HG03575 (cell line): ENCODE data around the gene NPAS3.

Source experiments
- ATAC-seq: cut with Tn5 transposase; IDR thresholded peaks from one replicate; pipeline ENCODE4 v1.9.1; 2021; ENCODE audit not compliant: unreplicated experiment, insufficient number of reproducible peaks, low FRiP score; ENCODE audit errors: extremely low read depth

Gene NPAS3

DNA sequence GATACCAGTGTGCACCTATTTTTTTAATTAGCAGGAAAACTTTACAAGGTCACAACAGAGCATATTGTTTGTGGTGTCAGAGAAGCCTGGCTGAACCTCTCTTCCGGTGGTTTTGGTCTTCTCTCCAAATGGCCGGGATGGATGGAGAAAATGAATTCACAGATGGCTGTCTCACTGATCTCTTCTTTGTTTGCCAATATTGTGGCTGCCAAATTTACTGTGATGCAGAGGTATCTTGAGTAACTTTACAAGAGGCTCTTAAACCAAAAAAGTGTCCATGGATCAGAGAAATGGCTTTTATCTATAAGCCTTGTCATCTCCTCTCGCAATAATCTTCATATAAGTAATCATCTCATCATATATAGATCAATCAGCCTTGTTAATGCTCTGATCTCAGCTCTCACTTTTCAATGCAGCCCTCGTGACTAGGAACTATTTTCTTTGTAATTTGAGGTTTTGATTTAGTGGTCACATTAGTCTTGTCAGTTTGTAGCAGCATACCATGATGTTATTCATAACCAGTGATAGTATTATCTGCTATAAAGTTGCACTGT lies 704.1 kb downstream of the NPAS3 start:
- no peak for ATAC-seq

DNA sequence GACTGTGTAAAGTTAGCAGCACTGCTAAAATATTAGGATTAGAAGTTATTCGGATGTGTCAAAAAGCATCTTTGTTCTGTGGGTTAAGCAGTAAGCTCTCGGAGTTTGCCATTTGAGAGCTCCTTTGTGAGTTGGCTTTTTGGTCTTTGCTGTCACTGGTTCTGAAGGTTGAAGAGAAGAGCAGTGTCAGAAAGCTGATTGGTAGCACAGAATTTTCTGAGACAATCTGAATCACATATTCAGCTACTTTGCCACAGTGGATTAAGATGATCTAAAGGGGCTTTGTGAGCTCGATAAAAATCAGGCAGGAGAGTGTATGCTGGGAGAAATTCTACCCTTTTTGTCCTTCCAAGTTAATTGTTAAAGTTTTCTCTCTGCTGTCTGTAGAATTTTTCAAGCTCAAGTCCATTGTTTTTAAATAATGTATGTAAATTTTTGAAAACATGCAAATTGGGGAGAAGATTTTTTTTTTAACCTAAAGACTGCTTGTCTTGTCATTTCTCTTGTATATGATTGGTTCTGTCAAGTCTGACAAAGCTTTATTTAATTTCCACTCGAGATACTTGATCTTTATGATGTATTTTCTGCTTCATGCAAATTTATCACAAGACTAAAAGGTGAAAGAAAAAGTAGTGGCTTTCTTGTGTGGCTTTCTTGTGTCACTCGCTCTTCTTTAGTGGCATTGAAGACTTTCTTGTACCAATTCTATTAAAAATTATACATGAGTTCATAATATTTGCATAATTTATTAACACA lies 704.9 kb downstream of the NPAS3 start:
- ATAC-seq: no peak

DNA sequence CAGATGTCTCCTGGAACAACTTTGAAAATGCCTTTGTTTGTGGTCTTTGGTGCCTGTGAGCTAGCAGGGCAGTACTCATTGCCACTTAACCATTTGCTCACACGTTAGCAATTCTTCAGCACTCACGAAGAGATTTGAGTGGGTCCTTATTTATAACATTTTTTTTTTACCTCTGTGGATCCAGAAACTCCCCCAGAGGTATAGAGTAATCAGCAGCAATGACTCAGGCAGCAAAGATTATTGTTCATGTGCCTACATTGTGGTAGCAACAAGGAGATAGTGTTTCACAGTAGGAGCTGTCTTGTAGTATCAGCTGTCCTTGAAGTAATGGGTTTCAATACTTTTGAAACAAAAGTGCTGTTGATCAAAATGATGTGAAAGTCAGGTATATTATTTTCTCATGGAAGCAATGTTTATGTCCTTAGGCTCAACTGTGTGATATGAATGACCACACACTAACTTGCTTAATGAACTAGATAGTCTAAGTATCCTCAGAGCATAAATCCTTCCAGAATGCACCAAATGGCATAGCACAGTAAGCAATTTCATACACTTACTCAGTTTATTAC lies 708.1 kb downstream of the NPAS3 start:
- no peak for ATAC-seq

DNA sequence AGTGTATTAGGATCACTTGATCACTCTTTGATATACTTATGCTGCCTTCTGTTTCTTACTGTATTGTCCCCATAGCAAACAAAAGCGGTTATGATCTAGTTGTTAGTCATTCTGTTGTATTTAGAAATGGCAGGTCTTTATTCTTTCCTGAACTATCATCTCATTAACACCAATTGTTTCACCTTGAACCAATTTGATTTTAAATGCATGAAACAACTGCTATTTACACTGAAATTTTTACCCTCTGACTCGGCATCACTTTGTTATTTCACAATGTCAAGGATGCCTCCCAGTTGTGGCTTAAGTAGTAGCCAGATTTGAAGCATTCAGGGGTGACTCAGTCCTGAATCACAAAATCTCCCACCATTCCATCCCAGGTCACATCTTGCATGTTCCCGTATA lies 708.7 kb downstream of the NPAS3 start:
- no peak for ATAC-seq

DNA sequence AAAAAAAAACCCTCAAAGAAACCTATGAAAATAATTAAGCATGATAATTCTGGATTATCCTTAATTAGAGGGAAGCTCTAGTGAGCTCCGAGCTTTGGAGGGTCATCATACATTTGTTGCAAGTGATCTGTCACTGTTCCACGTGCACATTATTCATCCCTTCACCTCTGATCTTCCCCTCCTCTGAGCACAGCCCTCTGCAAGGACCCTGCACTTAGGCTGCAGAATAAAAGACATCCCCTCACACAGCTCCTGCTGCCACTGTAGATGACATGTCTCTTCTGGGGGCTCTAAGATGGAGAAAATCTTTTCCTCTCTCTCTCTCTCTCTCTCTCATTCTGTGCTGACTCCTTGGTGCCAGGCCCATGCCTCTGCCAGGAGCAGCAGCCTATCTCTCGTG lies 711.8 kb downstream of the NPAS3 start:
- ATAC-seq: no peak

DNA sequence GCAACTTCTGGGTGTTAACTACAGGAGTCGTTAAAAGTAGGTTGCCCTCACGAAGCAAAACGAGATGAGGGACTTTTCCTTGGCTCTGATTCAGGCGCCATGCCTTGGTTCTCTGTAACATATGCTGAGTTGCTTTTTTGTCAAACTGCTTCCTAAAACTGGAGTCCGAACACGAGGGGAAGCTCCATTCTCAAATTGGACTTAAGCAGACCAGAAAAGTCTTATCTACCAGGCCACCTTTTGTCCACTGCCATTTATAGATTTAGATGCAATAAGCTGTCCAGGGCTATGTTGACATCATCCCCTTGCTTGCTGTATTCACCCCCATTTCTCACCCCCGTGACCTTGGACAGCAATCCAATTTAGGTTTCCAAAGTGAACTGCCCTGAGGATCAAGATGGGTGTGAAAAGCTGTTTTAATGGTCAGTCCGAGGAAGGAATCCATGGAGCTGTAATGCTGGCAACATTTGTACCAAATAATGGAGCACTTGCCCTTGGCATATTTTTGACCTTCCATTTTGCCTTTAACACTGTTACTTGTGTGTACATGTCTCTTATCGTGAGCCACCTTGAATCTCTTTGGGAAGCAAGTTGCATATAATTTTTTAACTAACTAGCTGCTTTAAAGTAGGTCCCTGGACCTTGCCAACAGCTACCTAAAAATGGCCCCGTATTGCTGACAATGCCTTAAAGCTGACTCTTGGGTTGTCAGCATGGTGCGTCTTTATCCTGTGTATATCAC lies 714.1 kb downstream of the NPAS3 start:
- no peak for ATAC-seq

DNA sequence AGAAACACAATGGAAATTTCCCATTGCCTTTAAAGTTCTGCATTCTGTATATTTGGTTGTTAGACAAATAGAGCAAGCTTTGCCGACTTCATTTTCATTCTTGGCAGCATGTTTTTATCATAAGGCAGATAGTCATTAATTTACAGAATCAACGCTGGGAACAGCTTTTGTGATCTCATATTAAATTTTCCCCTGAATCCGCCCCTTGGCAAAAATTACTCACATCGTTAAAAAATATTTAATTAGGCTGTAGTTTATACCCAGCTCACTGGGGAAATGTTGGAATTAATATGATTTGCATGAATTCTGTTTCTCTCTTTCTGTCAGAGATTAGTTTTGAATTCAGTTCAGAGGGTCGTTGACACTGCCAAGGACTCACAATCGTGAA lies 714.6 kb downstream of the NPAS3 start:
- no peak for ATAC-seq

DNA sequence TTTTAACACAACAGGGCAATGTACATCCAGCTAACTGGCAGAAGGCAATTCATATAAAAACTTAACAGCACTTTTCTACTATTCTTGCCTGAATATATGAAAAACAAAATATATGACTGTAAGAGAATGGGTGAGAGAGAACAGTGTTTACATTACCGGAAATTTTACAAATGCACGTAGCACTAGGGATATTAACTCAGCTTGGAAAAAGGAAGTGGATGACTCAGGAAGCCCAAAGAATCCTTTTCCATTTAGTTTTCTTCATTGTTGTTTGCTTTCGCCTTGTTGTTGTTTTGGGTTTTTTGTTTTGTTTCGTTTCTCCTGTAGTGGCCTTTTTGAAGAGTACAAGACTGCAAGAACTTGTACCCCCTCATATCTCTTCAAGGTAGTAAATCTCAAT lies 716.7 kb downstream of the NPAS3 start:
- no peak for ATAC-seq

DNA sequence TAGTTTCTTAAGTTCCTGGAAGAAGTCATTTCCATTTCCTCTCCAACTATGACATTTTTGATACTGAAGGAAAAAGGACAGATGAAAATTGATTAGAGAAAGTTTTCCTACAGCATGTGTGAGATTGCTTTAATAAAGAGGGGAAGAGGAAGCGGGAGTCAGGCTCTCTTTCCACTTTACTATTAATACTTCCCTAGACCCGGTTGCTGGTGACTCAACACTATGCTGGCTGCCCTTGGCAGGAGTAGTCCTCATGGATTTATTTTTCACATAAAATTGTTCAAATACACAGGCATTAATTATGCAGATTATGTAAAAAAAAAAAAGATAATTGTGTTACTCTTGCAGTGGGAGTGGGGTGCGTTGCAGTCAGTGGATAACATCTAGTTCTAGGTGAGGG lies 718.8 kb downstream of the NPAS3 start:
- ATAC-seq: no peak

DNA sequence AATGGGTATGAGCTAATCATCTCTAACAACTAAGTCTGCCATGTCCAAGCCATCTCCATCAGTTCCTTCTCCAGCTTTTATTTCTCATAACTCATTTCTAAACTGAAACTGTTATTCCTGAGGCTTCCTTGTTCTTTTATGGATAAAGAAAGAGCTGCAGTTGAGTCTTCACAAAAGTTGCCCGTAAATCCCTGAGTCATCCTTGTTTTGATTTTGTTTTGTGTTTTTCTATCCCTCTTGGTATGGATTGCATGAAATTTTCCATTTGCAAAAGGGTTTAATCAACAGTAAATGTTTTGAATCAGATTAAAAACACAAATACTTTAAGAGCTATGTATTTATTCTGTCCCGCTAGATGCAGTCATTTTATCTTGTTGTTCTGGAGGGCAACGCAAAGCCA lies 721.6 kb downstream of the NPAS3 start:
- no peak for ATAC-seq

DNA sequence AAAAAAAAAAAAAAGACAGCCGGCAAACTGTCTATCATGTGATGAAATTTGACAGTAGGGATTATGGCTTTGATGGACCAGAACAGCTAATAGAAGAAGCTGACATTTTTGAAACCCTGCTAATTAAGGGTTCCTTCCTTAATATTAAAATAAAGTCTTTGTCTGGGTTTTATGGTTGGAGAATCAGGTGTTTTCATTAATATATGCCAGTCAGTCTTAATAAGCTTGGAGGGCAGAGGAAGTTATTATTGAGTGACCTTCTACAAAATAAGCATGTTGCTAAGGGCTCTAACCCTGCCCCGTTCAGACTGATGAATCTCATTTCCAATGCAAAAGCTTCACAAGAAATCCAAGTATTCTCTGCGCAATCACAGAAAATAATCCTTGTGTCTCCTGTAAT lies 722.4 kb downstream of the NPAS3 start:
- no peak for ATAC-seq

DNA sequence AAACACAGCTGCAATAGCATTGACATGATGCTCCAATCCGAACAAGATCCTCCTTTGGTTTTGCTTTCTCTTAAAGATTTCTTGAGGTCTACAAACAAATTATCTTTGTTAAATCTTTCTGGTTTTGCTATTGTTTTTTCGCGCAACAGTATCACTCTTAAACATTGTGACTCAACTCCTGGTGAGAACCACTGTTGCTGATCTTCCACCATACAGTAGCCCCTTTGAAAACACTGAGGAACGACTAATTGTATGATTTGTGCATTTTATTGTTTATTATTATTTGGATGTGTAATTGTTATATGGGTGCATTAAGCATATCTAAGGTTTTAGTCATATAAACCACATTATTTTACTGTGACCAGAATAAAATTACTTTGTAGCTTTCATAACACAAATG lies 729.4 kb downstream of the NPAS3 start:
- ATAC-seq: no peak

DNA sequence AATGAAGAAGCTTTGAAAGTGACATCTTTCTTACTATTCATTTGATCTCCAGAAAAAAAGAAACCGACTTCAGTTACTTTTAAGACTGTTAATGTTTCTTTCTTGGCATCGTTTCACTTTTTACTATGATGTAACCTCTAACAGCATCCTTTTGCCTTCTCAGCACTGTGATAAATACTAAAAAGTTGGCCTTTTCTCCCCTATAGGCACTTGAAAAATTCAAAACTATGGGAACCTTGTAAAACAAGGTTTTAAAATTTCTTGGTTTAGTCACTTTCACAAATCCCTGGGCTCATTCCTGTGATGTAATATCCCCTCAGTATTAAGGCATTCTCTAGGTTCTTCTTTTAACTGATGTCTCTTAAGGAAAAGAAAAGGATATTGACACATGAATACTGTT lies 730.4 kb downstream of the NPAS3 start:
- ATAC-seq: no peak

DNA sequence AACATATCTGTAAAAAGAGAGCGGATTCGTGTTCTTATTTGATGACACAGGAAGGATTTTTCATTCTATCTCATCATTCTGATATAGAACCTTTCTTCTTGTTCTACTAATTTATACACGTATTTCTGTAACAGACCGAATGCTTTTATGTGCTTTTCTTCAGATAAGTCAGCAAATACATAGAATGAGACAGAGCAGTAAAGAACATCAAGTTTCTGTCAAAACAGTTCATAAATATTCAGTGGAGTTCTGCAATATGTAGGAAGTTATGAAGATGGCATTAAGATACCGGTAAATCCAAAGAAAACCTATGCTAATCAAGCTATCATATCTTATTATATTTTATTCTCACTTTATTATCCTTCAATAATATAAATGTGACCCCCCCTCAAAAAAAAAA lies 731.6 kb downstream of the NPAS3 start:
- no peak for ATAC-seq

DNA sequence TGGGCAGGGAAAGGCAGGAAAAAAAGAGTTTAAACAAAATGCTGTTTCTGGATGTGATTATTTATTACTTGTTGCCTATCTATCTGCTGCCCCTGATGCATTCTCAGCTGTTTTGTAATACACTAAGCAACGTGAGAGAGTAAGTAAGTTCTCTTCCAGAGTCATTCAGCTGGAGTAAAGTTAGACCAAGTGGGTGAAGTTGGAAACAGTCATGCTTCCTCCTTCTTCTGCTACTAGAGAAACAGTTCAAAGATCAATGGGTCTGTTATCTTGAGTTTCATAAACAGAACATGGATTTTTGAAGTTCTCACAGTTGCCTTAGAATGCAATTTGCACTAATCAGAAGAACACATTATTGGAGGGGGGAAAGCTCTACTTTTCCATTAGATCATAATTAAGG lies 732.9 kb downstream of the NPAS3 start:
- ATAC-seq: no peak

DNA sequence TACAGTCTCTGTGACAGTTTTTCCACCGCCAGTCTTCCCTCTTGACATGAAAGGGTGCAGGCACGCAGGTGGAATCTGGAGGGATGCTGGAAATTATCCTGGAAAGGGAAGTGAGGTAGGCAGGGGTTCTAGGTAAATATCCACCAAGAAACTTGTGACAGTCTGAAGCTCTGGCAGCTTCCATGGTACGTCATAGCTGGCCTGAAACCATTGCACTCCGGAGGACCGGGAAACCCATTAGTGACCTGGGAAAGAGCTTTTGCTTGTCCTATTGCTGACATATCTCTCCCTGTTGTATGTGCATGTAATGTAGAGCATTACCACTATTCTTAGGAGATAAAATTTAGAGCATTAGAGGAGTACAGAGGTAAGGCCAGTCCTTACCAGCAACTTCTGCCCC lies 736.2 kb downstream of the NPAS3 start:
- no peak for ATAC-seq

DNA sequence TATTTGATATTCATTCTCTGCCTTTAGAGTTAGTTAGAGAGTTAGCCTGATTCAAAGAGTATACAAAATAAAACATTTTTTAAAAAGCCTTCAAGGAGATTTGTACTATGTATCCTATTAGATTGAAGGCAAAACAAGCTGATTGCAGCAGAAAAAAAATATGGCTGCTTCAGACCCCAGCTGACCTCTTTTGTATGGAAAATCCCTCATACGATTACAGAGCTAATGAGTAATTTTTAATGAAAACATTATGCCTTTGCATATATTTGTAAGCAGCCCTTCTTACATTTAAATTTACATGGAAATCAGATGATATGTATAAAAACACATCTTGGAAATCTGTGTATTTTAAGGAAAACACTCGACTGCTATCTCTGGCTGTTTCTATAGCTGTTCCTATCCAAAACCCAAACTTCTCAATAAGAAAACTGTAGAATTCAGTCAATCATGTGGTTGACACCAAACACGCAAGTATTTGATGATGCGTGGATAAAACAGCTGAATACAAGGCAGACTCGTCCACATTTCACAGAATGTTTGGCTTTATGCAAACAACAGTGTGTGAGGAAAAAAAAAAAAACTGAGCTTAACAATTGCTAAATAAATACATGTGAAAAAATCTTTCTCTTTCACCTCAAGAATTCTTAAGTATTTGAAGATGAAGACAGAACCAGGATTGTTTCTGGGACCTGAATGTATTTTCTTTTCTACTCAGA lies 736.9 kb downstream of the NPAS3 start:
- no peak for ATAC-seq

DNA sequence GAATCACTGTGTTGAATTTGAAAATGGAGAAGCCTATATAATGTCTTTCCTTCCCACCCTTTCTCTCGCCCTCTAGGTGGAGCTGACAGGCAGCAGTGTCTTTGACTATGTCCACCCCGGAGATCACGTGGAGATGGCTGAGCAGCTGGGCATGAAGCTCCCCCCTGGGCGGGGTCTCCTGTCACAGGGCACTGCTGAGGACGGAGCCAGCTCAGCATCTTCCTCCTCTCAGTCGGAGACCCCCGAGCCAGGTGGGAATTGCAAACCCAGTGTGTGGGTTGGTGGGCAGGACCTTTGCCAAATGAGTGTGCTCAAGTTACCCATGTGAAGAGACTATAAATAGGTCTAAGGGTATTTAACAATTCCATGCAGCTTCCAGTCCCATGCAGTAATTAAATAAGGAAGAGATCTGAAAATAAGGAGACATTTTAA lies 737.5 kb downstream of the NPAS3 start:
- no peak for ATAC-seq

DNA sequence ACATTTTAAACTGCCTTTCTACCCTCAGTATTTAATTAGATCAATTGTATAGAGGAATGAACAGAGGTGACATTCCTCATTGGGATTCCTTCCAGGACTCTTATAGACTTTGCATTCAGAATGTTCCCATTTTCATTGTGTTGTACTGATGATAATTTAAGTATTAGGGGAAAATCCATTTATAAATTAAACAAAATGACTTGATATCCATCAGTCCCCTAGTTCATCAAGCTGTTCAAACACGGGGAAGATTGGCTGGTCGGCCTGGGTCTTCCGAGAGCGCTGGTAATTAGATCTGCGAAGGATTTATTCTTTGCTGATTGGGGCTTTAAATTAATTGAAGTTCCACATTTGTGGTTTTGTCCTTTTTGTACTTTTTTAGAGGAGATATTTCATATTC lies 738.2 kb downstream of the NPAS3 start:
- no peak for ATAC-seq
